GM18519 (cell line): ENCODE measurements around the gene RNF157.
A peak's percentile ranks its signal among the peaks of the same experiment; 100 is the strongest.

Source experiments
- ATAC-seq: cut with Tn5 transposase; IDR thresholded peaks from one replicate; pipeline ENCODE4 v1.9.1; 2021; ENCODE audit warnings: mild to moderate bottlenecking, moderate library complexity; ENCODE audit not compliant: unreplicated experiment, low FRiP score

RNF157 gene

GRCh38 chr17:76103274-76104139, 136.8 kb downstream of the RNF157 start, which contains the start of gene EXOC7:
Gene EXOC7, minus strand, starts transcription at chr17:76103787. Its CDS starts 95 bp downstream, at chr17:76103692.
- peak; percentile 53 for ATAC-seq

GRCh38 chr17:76102944-76103273, 137.4 kb downstream of the RNF157 start:
- ATAC-seq: no peak

GRCh38 chr17:76097716-76098295, 142.5 kb downstream of the RNF157 start:
- no peak for ATAC-seq

- no peak for ATAC-seq
Observed at GRCh38 chr17:76095943-76096342, 144.3 kb downstream of the RNF157 start.

GRCh38 chr17:76094046-76094445, 146.2 kb downstream of the RNF157 start:
- ATAC-seq: no peak

- ATAC-seq: no peak
Observed at GRCh38 chr17:76092526-76093413, 147.5 kb downstream of the RNF157 start.
